GM12891 (cell line): ENCODE results near the gene TRIM52.

Experiments
- PAX5 ChIP-seq: IDR thresholded peaks from 2 replicates; pipeline ENCODE4 v1.6.1; 2011; ENCODE audit warnings: low read length, moderate library complexity, mild to moderate bottlenecking; ENCODE audit not compliant: insufficient read depth, severe bottlenecking
- POLR2A ChIP-seq: IDR thresholded peaks from 2 replicates; pipeline ENCODE4 v1.6.1; 2011; ENCODE audit warnings: low read depth, low read length, control low read depth
- POLR2AphosphoS5 ChIP-seq: IDR thresholded peaks from 2 replicates; pipeline ENCODE4 v1.6.1; 2011; ENCODE audit warnings: low read depth, low read length, control low read depth
- POU2F2 ChIP-seq: IDR thresholded peaks from 2 replicates; pipeline ENCODE4 v1.6.1; 2011; ENCODE audit warnings: low read depth, mild to moderate bottlenecking, control low read depth, low read length, moderate library complexity
- SPI1 ChIP-seq: IDR thresholded peaks from 2 replicates; pipeline ENCODE4 v1.6.1; 2011; ENCODE audit warnings: low read depth, low read length, control low read depth
- TAF1 ChIP-seq: IDR thresholded peaks from 2 replicates; pipeline ENCODE4 v1.6.1; 2011; ENCODE audit warnings: low read depth, low read length, control low read depth

DNA sequence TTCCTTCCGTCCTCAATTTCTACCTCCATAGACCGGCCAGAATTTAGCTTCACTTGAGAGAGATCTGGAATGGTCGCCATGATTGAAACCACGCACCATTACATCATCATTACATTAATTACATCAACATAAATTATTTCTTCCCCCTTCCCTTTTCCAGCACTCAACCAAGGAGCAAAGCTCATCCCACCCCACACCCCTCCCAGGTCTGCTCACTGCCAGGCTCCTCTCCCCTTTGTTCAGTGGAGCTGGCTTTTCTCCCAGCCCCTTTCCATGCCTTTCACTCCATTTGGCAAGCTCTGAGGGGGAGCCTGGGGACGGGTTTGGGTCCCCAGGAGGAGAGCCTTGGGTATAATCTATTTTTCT lies 25.6 kb downstream of the TRIM52 start:
- TF ChIP-seq POLR2A (no peak), POLR2AphosphoS5 (no peak), POU2F2 (no peak), TAF1 (no peak), PAX5 (no peak), SPI1 (no peak)
